Muscle of leg (tissue), 11 donors: ENCODE measurements around the gene UACA. TPM values are rescaled to one million over a fixed set of nuclear protein-coding genes. Genes with fewer than 3 reads are reported as not detected.
"Not testable (repeated sequence)": the region's sequence is repeated elsewhere in the genome, so short reads cannot be mapped to it uniquely, and the experiment has no call there.

Experiments
- DNase-seq: peaks from one replicate; pipeline ENCODE4 v3.0.0; 2013
- H3K27ac ChIP-seq: one replicate; pipeline ENCODE4 v1.5.1; 2013; ENCODE audit warnings: mild to moderate bottlenecking, low read length, control low read depth
- H3K27me3 ChIP-seq: one replicate; pipeline ENCODE4 v1.6.1; 2013; ENCODE audit warnings: low read length; ENCODE audit not compliant: control insufficient read depth, insufficient read depth
- H3K36me3 ChIP-seq: one replicate; pipeline ENCODE4 v1.6.1; 2013; ENCODE audit warnings: low read length; ENCODE audit not compliant: control insufficient read depth, insufficient read depth
- H3K4me1 ChIP-seq: one replicate; pipeline ENCODE4 v1.6.1; 2013; ENCODE audit warnings: low read length; ENCODE audit not compliant: control insufficient read depth, insufficient read depth
- H3K4me3 ChIP-seq: one replicate; pipeline ENCODE4 v1.5.1; 2013; ENCODE audit warnings: low read length, control low read depth
- H3K9me3 ChIP-seq: replicated peaks from 2 replicates; pipeline ENCODE4 v1.6.1; 2013; ENCODE audit warnings: low read depth, low read length; ENCODE audit not compliant: control insufficient read depth
- WGBS: methylation state at CpG from one replicate; pipeline ENCODE4 v1.1.5; 2013; ENCODE audit warnings: missing lambda C conversion rate; ENCODE audit not compliant: insufficient coverage; 5-methylcytosine and 5-hydroxymethylcytosine counted together
- polyA plus RNA-seq, 8 donors: library from polyadenylated mRNA; unstranded; fragments of 120-200 nt; gene quantifications; one replicate each; pipeline versions ENCODE4 v1.2.1 to v1.2.3, GENCODE V29; 2013; ENCODE audit warnings: inconsistent platforms in 1 of 8, low replicate concordance in 1 of 8; ENCODE audit not compliant: insufficient read length in 8 of 8, insufficient read depth in 1 of 8
- total RNA-seq: library from RNA; stranded (reverse); fragments of 120-200 nt; gene quantifications from one replicate; pipeline ENCODE4 v1.2.4, GENCODE V29; 2013

UACA gene
- total and polyA plus RNA-seq, 9 donors, result 92.8 to 139 (median 125) TPM

GRCh38 chr15:70757627-70758026, 5.7 kb downstream of the UACA start:
- Histone ChIP-seq H3K9me3 (no peaks in the 10 kb centered on the region), H3K4me3 (no peak overlapping the region), H3K27ac (no peak overlapping the region), H3K4me1 (peaks cover 4% of the 10 kb centered on the region), H3K36me3 (peaks cover 4% of the 10 kb centered on the region), H3K27me3 (no peaks in the 10 kb centered on the region)
- WGBS, result 100% methylated on average over 1 of the region's 1 CpG
- no peak for DNase-seq

GRCh38 chr15:70754862-70755261, 8.5 kb downstream of the UACA start:
- Histone ChIP-seq H3K36me3 (peaks cover 4% of the 10 kb centered on the region), H3K27me3 (no peaks in the 10 kb centered on the region), H3K9me3 (no peaks in the 10 kb centered on the region), H3K27ac (no peak overlapping the region), H3K4me3 (no peak overlapping the region), H3K4me1 (peaks cover 9% of the 10 kb centered on the region)
- WGBS, result no CpG with 5 or more reads among the region's 2 CpGs
- peak; percentile 26 for DNase-seq

GRCh38 chr15:70753101-70753829, 10.1 kb downstream of the UACA start:
- Histone ChIP-seq H3K27me3 (no peaks in the 10 kb centered on the region), H3K4me1 (peaks cover 13% of the 10 kb centered on the region), H3K27ac (no peak overlapping the region), H3K4me3 (no peak overlapping the region), H3K36me3 (no peaks in the 10 kb centered on the region), H3K9me3 (no peaks in the 10 kb centered on the region)
- no CpG with 5 or more reads among the region's 4 CpGs for WGBS
- peak; percentile 27 for DNase-seq

GRCh38 chr15:70752193-70752635, 11.1 kb downstream of the UACA start:
- H3K27me3 ChIP-seq, result no peaks in the 10 kb centered on the region
- H3K9me3 ChIP-seq, result no peaks in the 10 kb centered on the region
- DNase-seq, result peak; percentile 79
- H3K4me1 ChIP-seq, result peaks cover 15% of the 10 kb centered on the region
- peak overlapping the region; percentile 50 for H3K27ac ChIP-seq
- H3K36me3 ChIP-seq, result no peaks in the 10 kb centered on the region
- no CpG with 5 or more reads among the region's 4 CpGs for WGBS
- H3K4me3 ChIP-seq, result no peak overlapping the region

GRCh38 chr15:70750203-70750869, 13.0 kb downstream of the UACA start:
- no peaks in the 10 kb centered on the region for H3K27me3 ChIP-seq
- 74% methylated on average over 5 of the region's 8 CpGs for WGBS
- H3K27ac ChIP-seq, result no peak overlapping the region
- H3K4me1 ChIP-seq, result peaks cover 15% of the 10 kb centered on the region
- no peak overlapping the region for H3K4me3 ChIP-seq
- H3K9me3 ChIP-seq, result no peaks in the 10 kb centered on the region
- no peaks in the 10 kb centered on the region for H3K36me3 ChIP-seq
- no peak for DNase-seq

- Histone ChIP-seq H3K4me1 (peaks cover 15% of the 10 kb centered on the region), H3K4me3 (no peak overlapping the region), H3K9me3 (no peaks in the 10 kb centered on the region), H3K36me3 (no peaks in the 10 kb centered on the region), H3K27ac (no peak overlapping the region), H3K27me3 (no peaks in the 10 kb centered on the region)
- 29% methylated on average over 2 of the region's 3 CpGs for WGBS
- DNase-seq, result peak; percentile 58
Measured at GRCh38 chr15:70748281-70748747, 15.0 kb downstream of the UACA start.

GRCh38 chr15:70746598-70746997, 16.8 kb downstream of the UACA start:
- H3K27me3 ChIP-seq, H3K9me3 ChIP-seq, H3K4me3 ChIP-seq, H3K27ac ChIP-seq, DNase-seq, H3K36me3 ChIP-seq: not testable (repeated sequence)
- H3K4me1 ChIP-seq, result peaks cover 12% of the 10 kb centered on the region

- Histone ChIP-seq H3K4me3 (no peak overlapping the region), H3K9me3 (no peaks in the 10 kb centered on the region), H3K27me3 (no peaks in the 10 kb centered on the region), H3K4me1 (peaks cover 12% of the 10 kb centered on the region), H3K27ac (peak overlapping the region; percentile 89), H3K36me3 (no peaks in the 10 kb centered on the region)
- peak; percentile 83 for DNase-seq
- 50% methylated on average over 2 of the region's 3 CpGs for WGBS
Measured at GRCh38 chr15:70742928-70743327, 20.4 kb downstream of the UACA start.

GRCh38 chr15:70741677-70742293, 21.6 kb downstream of the UACA start:
- no CpG with 5 or more reads among the region's 2 CpGs for WGBS

GRCh38 chr15:70741107-70741531, 22.2 kb downstream of the UACA start:
- DNase-seq, result peak; percentile 89

More at GRCh38 chr15:70741677-70742293, 21.6 kb downstream of the UACA start:
- Histone ChIP-seq H3K27me3 (no peaks in the 10 kb centered on the region), H3K9me3 (no peaks in the 10 kb centered on the region), H3K4me1 (peaks cover 12% of the 10 kb centered on the region), H3K36me3 (no peaks in the 10 kb centered on the region), H3K4me3 (no peak overlapping the region), H3K27ac (peak overlapping the region; percentile 64)
- DNase-seq, result no peak

More at GRCh38 chr15:70741107-70741531, 22.2 kb downstream of the UACA start:
- Histone ChIP-seq H3K36me3 (no peaks in the 10 kb centered on the region), H3K27ac (peak overlapping the region; percentile 64), H3K4me3 (no peak overlapping the region), H3K9me3 (no peaks in the 10 kb centered on the region), H3K27me3 (no peaks in the 10 kb centered on the region), H3K4me1 (peaks cover 12% of the 10 kb centered on the region)
- no CpG with 5 or more reads among the region's 1 CpG for WGBS
